ENCODE measurements around the gene APEH. TPM values are rescaled to one million over a fixed set of nuclear protein-coding genes. Genes with fewer than 3 reads are reported as not detected.

Gene APEH
- total RNA-seq, 5 donors from 2014 or later (not counting 1 experiment from before 2014, with no cell fraction given): 82.8 to 162 (median 141) TPM

- H3K27me3 Mint-ChIP-seq: peaks cover 4 to 17% of the 10 kb centered on the region in 2 donors
- H3K36me3 ChIP-seq (ENCODE audit: control insufficient read depth in 2 of 2, extremely low read depth in 1 of 2, insufficient read depth in 1 of 2, low read length in 1 of 2): no peaks in the 10 kb centered on the region
- peaks cover 0 to 4% (median 0%) of the 10 kb centered on the region in 3 donors for H3K4me1 Mint-ChIP-seq
- CTCF ChIA-PET: no interaction called here
- no peak overlapping the region for H3K27ac ChIP-seq (ENCODE audit: low read length)
- no peaks in the 10 kb centered on the region for H3K9me3 Mint-ChIP-seq
- POLR2A ChIA-PET: no interaction called here
- H3K36me3 Mint-ChIP-seq: no peaks in the 10 kb centered on the region
- peaks cover 0 to 17% of the 10 kb centered on the region in 2 experiments for H3K27me3 ChIP-seq (replicated peaks in 1 of 2; ENCODE audit: control insufficient read depth in 2 of 2, extremely low read depth in 1 of 2, insufficient read depth in 2 of 2, low read length in 1 of 2)
- no peak overlapping the region for H3K4me3 ChIP-seq (ENCODE audit: control insufficient read depth in 1 of 2, extremely low read depth in 1 of 2, low read length in 1 of 2)
- no peak for ATAC-seq (replicated peaks in 1 of 4)
- no peak overlapping the region for H3K4me3 Mint-ChIP-seq
- no peak overlapping the region for H3K27ac Mint-ChIP-seq
- no peaks in the 10 kb centered on the region for H3K4me1 ChIP-seq (ENCODE audit: control insufficient read depth in 1 of 2, extremely low read depth in 1 of 2, insufficient read depth in 2 of 2, low read length in 2 of 2)
- WGBS (ENCODE audit: insufficient coverage): 89% methylated on average over 8 of the region's 8 CpGs
- no peaks in the 10 kb centered on the region for H3K9me3 ChIP-seq
- DNase-seq: no peak
These were observed 20.5 kb upstream of the APEH start for GRCh38 chr3:49653621-49654020.

- CTCF ChIA-PET: no interaction called here
- POLR2A ChIA-PET: no interaction called here
- no peak overlapping the region for H3K4me3 Mint-ChIP-seq
- no peak overlapping the region for H3K27ac Mint-ChIP-seq
- H3K9me3 Mint-ChIP-seq: no peaks in the 10 kb centered on the region
- no peak for ATAC-seq (replicated peaks in 1 of 4)
- 78% methylated on average over 14 of the region's 17 CpGs for WGBS (ENCODE audit: insufficient coverage)
- peaks cover 0 to 4% (median 0%) of the 10 kb centered on the region in 3 donors for H3K4me1 Mint-ChIP-seq
- Histone ChIP-seq H3K9me3 (no peaks in the 10 kb centered on the region), H3K4me1 (ENCODE audit: control insufficient read depth in 1 of 2, extremely low read depth in 1 of 2, insufficient read depth in 2 of 2, low read length in 2 of 2) (no peaks in the 10 kb centered on the region), H3K27ac (ENCODE audit: low read length) (no peak overlapping the region), H3K36me3 (ENCODE audit: control insufficient read depth in 2 of 2, extremely low read depth in 1 of 2, insufficient read depth in 1 of 2, low read length in 1 of 2) (no peaks in the 10 kb centered on the region), H3K4me3 (ENCODE audit: control insufficient read depth in 1 of 2, extremely low read depth in 1 of 2, low read length in 1 of 2) (no peak overlapping the region), H3K27me3 (replicated peaks in 1 of 2; ENCODE audit: control insufficient read depth in 2 of 2, extremely low read depth in 1 of 2, insufficient read depth in 2 of 2, low read length in 1 of 2) (peaks cover 0 to 17% of the 10 kb centered on the region in 2 experiments)
- no peaks in the 10 kb centered on the region for H3K36me3 Mint-ChIP-seq
- no peak for DNase-seq
- peaks cover 4 to 17% of the 10 kb centered on the region in 2 donors for H3K27me3 Mint-ChIP-seq
These were observed 19.9 kb upstream of the APEH start for GRCh38 chr3:49654176-49654825.

GRCh38 chr3:49654955-49655556 lies 19.1 kb upstream of the APEH start:
- no peaks in the 10 kb centered on the region for H3K9me3 Mint-ChIP-seq
- WGBS (ENCODE audit: insufficient coverage): 31% methylated on average over 9 of the region's 10 CpGs

GRCh38 chr3:49655731-49656285 lies 18.3 kb upstream of the APEH start:
- Histone ChIP-seq H3K36me3 (ENCODE audit: control insufficient read depth in 2 of 2, extremely low read depth in 1 of 2, insufficient read depth in 1 of 2, low read length in 1 of 2) (no peaks in the 10 kb centered on the region), H3K4me1 (ENCODE audit: control insufficient read depth in 1 of 2, extremely low read depth in 1 of 2, insufficient read depth in 2 of 2, low read length in 2 of 2) (no peaks in the 10 kb centered on the region), H3K4me3 (ENCODE audit: control insufficient read depth in 1 of 2, extremely low read depth in 1 of 2, low read length in 1 of 2) (no peak overlapping the region), H3K27me3 (replicated peaks in 1 of 2; ENCODE audit: control insufficient read depth in 2 of 2, extremely low read depth in 1 of 2, insufficient read depth in 2 of 2, low read length in 1 of 2) (peaks cover 0 to 24% of the 10 kb centered on the region in 2 experiments), H3K9me3 (no peaks in the 10 kb centered on the region), H3K27ac (ENCODE audit: low read length) (no peak overlapping the region)
- Mint-ChIP-seq H3K27me3 (peaks cover 4 to 17% of the 10 kb centered on the region in 2 donors), H3K27ac (no peak overlapping the region), H3K4me3 (no peak overlapping the region), H3K9me3 (no peaks in the 10 kb centered on the region), H3K4me1 (peaks cover 0 to 4% (median 0%) of the 10 kb centered on the region in 3 donors), H3K36me3 (no peaks in the 10 kb centered on the region)
- 95% methylated on average over 19 of the region's 19 CpGs for WGBS (ENCODE audit: insufficient coverage)
- DNase-seq (no peak), ATAC-seq (replicated peaks in 1 of 4) (no peak)
- ChIA-PET POLR2A (no interaction called here), CTCF (no interaction called here)

More at GRCh38 chr3:49654955-49655556, 19.1 kb upstream of the APEH start:
- peaks cover 0 to 18% of the 10 kb centered on the region in 2 experiments for H3K27me3 ChIP-seq (replicated peaks in 1 of 2; ENCODE audit: control insufficient read depth in 2 of 2, extremely low read depth in 1 of 2, insufficient read depth in 2 of 2, low read length in 1 of 2)
- H3K27ac ChIP-seq (ENCODE audit: low read length): no peak overlapping the region
- Mint-ChIP-seq H3K36me3 (no peaks in the 10 kb centered on the region), H3K27ac (no peak overlapping the region), H3K4me3 (no peak overlapping the region), H3K27me3 (peaks cover 4 to 17% of the 10 kb centered on the region in 2 donors), H3K4me1 (peaks cover 0 to 4% (median 0%) of the 10 kb centered on the region in 3 donors)
- no peaks in the 10 kb centered on the region for H3K36me3 ChIP-seq (ENCODE audit: control insufficient read depth in 2 of 2, extremely low read depth in 1 of 2, insufficient read depth in 1 of 2, low read length in 1 of 2)
- CTCF ChIA-PET: no interaction called here
- DNase-seq: no peak
- H3K4me3 ChIP-seq (ENCODE audit: control insufficient read depth in 1 of 2, extremely low read depth in 1 of 2, low read length in 1 of 2): no peak overlapping the region
- H3K4me1 ChIP-seq (ENCODE audit: control insufficient read depth in 1 of 2, extremely low read depth in 1 of 2, insufficient read depth in 2 of 2, low read length in 2 of 2): no peaks in the 10 kb centered on the region
- POLR2A ChIA-PET: no interaction called here
- H3K9me3 ChIP-seq: no peaks in the 10 kb centered on the region
- no peak for ATAC-seq (replicated peaks in 1 of 4)

- no peaks in the 10 kb centered on the region for H3K9me3 ChIP-seq
- DNase-seq (no peak), ATAC-seq (replicated peaks in 1 of 4) (peak in 1 of 4 experiments; percentile 33)
- CTCF ChIA-PET: no interaction called here
- H3K36me3 Mint-ChIP-seq: no peaks in the 10 kb centered on the region
- H3K36me3 ChIP-seq (ENCODE audit: control insufficient read depth in 2 of 2, extremely low read depth in 1 of 2, insufficient read depth in 1 of 2, low read length in 1 of 2): no peaks in the 10 kb centered on the region
- POLR2A ChIA-PET: no interaction called here
- H3K27me3 ChIP-seq (replicated peaks in 1 of 2; ENCODE audit: control insufficient read depth in 2 of 2, extremely low read depth in 1 of 2, insufficient read depth in 2 of 2, low read length in 1 of 2): peaks cover 0 to 31% of the 10 kb centered on the region in 2 experiments
- H3K4me3 Mint-ChIP-seq: no peak overlapping the region
- 46% methylated on average over 18 of the region's 18 CpGs for WGBS (ENCODE audit: insufficient coverage)
- H3K27me3 Mint-ChIP-seq: peaks cover 4 to 17% of the 10 kb centered on the region in 2 donors
- H3K4me1 Mint-ChIP-seq: peaks cover 0 to 4% (median 0%) of the 10 kb centered on the region in 3 donors
- no peak overlapping the region for H3K27ac ChIP-seq (ENCODE audit: low read length)
- no peak overlapping the region for H3K4me3 ChIP-seq (ENCODE audit: control insufficient read depth in 1 of 2, extremely low read depth in 1 of 2, low read length in 1 of 2)
- H3K4me1 ChIP-seq (ENCODE audit: control insufficient read depth in 1 of 2, extremely low read depth in 1 of 2, insufficient read depth in 2 of 2, low read length in 2 of 2): no peaks in the 10 kb centered on the region
- H3K27ac Mint-ChIP-seq: no peak overlapping the region
- H3K9me3 Mint-ChIP-seq: no peaks in the 10 kb centered on the region
These were observed 17.5 kb upstream of the APEH start for GRCh38 chr3:49656541-49657112.

- Mint-ChIP-seq H3K4me1 (peaks cover 0 to 4% (median 0%) of the 10 kb centered on the region in 3 donors), H3K27me3 (peaks cover 4 to 17% of the 10 kb centered on the region in 2 donors), H3K36me3 (no peaks in the 10 kb centered on the region), H3K9me3 (no peaks in the 10 kb centered on the region), H3K4me3 (no peak overlapping the region), H3K27ac (no peak overlapping the region)
- WGBS (ENCODE audit: insufficient coverage): 91% methylated on average over 36 of the region's 36 CpGs
- CTCF ChIA-PET: no interaction called here
- Histone ChIP-seq H3K4me3 (ENCODE audit: control insufficient read depth in 1 of 2, extremely low read depth in 1 of 2, low read length in 1 of 2) (no peak overlapping the region), H3K27ac (ENCODE audit: low read length) (no peak overlapping the region), H3K27me3 (replicated peaks in 1 of 2; ENCODE audit: control insufficient read depth in 2 of 2, extremely low read depth in 1 of 2, insufficient read depth in 2 of 2, low read length in 1 of 2) (peaks cover 0 to 35% of the 10 kb centered on the region in 2 experiments), H3K9me3 (no peaks in the 10 kb centered on the region), H3K4me1 (ENCODE audit: control insufficient read depth in 1 of 2, extremely low read depth in 1 of 2, insufficient read depth in 2 of 2, low read length in 2 of 2) (no peaks in the 10 kb centered on the region), H3K36me3 (ENCODE audit: control insufficient read depth in 2 of 2, extremely low read depth in 1 of 2, insufficient read depth in 1 of 2, low read length in 1 of 2) (no peaks in the 10 kb centered on the region)
- DNase-seq (no peak), ATAC-seq (replicated peaks in 1 of 4) (no peak)
- POLR2A ChIA-PET: no interaction called here
These were observed 16.8 kb upstream of the APEH start for GRCh38 chr3:49657208-49657915.

Measured in T-cell (primary cell).